ENCODE results near the gene ATP1A2.

The ATP1A2 gene

GRCh38 chr1:160186246-160186645 is 70.7 kb downstream of the ATP1A2 start:
- no peak for DNase-seq

- no peak for DNase-seq
Observed at GRCh38 chr1:160186729-160187128, 71.2 kb downstream of the ATP1A2 start.

- DNase-seq, result no peak
Observed at GRCh38 chr1:160187407-160187806, 71.8 kb downstream of the ATP1A2 start.

- DNase-seq, result no peak
Observed at GRCh38 chr1:160188341-160188740, 72.8 kb downstream of the ATP1A2 start.

GRCh38 chr1:160189649-160190625 is 74.4 kb downstream of the ATP1A2 start, which contains the start of gene CASQ1:
Gene CASQ1 (plus strand): TSS chr1:160190575. CDS start chr1:160190752, 177 bp downstream.
- DNase-seq, result no peak

- DNase-seq, result no peak
Observed at GRCh38 chr1:160191756-160192155, 76.2 kb downstream of the ATP1A2 start.

GRCh38 chr1:160192234-160192633 is 76.7 kb downstream of the ATP1A2 start:
- no peak for DNase-seq
